ENCODE results near the gene NFIC. TPM values are rescaled to one million over a fixed set of nuclear protein-coding genes. Genes with fewer than 3 reads are reported as not detected.
"Not testable (repeated sequence)": the region's sequence is repeated elsewhere in the genome, so short reads cannot be mapped to it uniquely, and the experiment has no call there.

NFIC gene
- polyA plus RNA-seq: 10 to 100 TPM; 57.8 to 87.3 (median 81.7) TPM

DNA sequence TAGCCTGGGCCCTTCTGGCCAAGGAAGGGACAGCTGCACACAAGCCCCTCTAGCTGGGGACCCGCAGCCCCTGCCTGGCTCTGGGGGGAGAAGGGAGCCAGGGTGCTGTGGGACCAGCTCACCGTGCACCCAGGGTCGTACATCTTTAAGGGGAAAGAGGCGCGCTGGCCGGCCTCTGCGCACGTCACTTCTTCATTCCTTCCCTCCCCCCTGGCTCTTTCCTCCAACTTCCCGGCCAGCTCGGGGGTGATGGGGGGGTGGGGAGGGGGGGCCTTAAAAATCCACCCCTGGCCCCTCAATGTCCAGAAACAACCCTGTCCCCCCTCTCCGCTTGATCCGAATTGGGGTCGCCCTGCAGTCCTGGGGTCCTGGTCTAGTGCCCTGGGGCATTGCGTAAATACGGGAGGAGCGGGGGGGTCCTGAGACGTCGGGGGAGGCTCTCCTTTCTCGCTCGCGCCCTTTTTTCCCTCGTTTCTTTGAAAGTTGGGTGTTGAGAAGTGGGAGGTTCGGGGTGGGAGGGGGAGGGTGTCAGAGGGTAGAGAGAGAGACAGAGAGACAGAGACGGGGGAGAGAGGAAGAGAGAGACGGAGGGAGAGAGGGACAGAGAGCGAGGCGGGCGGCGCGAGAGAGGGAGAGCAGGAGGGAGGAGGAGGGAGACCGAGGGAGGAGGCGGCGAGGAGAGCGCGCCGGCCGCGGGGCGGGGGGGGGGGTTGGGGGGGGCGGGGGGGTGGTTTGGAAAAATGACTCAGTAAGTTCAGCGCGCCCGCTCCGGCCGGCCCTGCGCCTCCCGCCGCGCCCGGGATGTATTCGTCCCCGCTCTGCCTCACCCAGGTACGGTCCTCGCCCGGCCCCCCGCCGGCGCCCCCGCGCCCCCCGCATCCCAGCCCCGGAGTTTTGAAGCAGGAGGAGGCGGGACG, at the start of gene NFIC:
NFIC (plus strand) TSS at position 748 of the 917 bp plus-strand sequence; CDS start at position 802, 54 bp downstream.
- H3K27ac ChIP-seq (ENCODE audit: low read depth, low read length): peak within 1 kb of the TSS; percentile 70
- 0 to 1% (median 1%) methylated on average over 23 to 50 of the region's 64 CpGs for WGBS, 3 donors

GRCh38 chr19:3316659-3317207, 49.6 kb upstream of the NFIC start:
- WGBS, 3 donors: 79 to 85% (median 81%) methylated on average over 5 of the region's 5 CpGs
- H3K27ac ChIP-seq (ENCODE audit: low read depth, low read length): no peak overlapping the region

DNA sequence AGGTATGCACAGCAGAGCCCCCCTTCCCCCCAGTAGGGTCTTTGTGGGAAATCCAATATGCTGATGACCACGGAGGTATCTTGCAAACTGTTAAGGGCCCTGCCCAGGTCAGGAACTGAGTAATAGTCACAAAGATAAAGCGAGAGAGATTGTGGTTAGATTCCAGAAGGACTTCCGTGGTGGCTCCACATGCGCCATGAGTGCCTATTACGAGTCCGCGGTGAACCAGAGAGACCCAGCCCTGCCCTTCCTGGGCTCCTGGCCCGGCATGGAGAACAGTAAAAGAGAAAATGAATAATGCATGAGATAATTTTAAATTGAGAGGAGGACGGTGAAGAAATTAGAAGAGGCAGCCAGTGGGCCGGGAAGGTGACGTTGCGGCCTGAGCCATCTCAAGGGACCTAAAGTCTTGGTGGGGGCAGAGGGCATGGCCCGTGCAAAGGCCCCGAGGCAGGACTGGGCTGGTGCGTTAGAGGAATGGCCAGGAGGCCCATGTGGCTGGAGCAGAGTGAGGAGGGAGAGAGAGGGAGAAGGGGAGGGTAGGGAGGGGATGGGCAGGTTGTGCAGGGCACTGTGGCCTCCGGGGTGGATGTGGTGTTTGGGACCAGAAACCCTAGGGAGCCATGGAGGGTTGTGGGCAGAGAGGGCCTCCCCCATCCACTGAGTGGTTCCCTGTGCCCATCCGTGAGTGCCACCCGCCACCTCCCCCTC, 46.6 kb upstream of the NFIC start:
- no peak overlapping the region for H3K27ac ChIP-seq (ENCODE audit: low read depth, low read length)
- 44 to 58% (median 50%) methylated on average over 17 to 18 of the region's 18 CpGs for WGBS, 3 donors

DNA sequence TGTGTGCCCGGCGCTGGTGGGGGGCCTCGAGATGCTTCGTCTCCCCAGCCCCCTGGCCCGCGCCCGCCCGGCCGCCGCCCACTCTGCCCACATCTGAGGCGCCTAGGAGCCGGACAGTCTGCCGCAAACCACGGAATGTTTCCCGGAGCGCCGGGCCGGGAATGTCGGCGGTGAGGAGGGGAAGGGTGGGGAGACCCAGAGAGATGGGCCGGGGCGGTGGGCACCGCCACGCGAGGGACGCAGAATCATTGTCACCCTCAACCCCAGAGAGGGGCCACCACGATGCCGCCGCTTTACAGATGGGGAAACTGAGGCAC, 46.1 kb upstream of the NFIC start:
- WGBS, 3 donors: 52 to 61% (median 61%) methylated on average over 26 to 29 of the region's 29 CpGs
- no peak overlapping the region for H3K27ac ChIP-seq (ENCODE audit: low read depth, low read length)

GRCh38 chr19:3320853-3321252, 45.5 kb upstream of the NFIC start:
- no peak overlapping the region for H3K27ac ChIP-seq (ENCODE audit: low read depth, low read length)
- WGBS, 3 donors: 45 to 64% (median 53%) methylated on average over 8 of the region's 8 CpGs

- 56 to 62% (median 62%) methylated on average over 6 of the region's 6 CpGs for WGBS, 3 donors
These were observed 44.7 kb upstream of the NFIC start for GRCh38 chr19:3321696-3322095.

DNA sequence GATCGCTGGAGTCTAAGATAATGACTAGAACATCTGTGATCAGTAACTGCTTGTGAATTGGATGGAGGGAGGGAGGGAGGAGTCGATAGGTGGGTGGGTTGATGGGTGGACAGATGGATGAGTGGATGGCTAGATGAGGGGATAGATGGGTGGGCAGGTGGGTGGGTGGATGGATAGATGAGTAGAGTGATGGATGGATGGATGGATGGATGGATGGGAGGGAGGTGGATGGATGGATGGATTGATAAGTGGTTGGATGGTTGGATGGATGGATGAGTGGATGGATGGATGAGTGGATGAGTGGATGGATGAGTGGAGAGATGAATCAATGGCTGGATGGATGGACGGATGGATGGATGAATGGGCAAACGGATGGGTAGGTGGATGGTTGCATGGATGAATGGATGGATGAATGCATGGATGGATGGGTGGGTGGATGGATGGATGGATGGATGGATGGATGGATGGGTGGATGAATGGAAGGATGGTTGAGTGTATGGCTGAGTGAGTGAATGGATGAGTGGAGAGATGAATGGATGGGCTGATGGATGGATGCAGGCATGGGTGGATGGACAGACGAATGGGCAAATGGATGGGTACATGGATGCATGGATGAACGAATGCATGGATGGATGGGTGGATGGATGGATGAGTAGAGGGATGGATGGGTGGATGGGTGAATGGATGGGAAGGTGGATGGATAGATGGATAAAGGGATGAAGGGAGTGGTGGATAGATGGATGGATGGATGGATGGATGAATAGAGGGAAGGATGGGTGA, 44.0 kb upstream of the NFIC start:
- 74 to 86% (median 84%) methylated on average over 6 of the region's 6 CpGs for WGBS, 3 donors
- no peak overlapping the region for H3K27ac ChIP-seq (ENCODE audit: low read depth, low read length)

More at GRCh38 chr19:3321696-3322095, 44.7 kb upstream of the NFIC start:
- no peak overlapping the region for H3K27ac ChIP-seq (ENCODE audit: low read depth, low read length)

GRCh38 chr19:3323026-3323425, 43.4 kb upstream of the NFIC start:
- H3K27ac ChIP-seq (ENCODE audit: low read depth, low read length): no peak overlapping the region
- 17 to 52% (median 42%) methylated on average over 1 to 2 of the region's 2 CpGs for WGBS, 3 donors

- 53 to 55% methylated on average over 2 of the region's 2 CpGs; no CpG with 5 or more reads in 1 of the 3 donors for WGBS, 3 donors
- H3K27ac ChIP-seq (ENCODE audit: low read depth, low read length): no peak overlapping the region
These were observed 42.7 kb upstream of the NFIC start for GRCh38 chr19:3323658-3324057.

- H3K27ac ChIP-seq (ENCODE audit: low read depth, low read length): no peak overlapping the region
- 39 to 49% (median 46%) methylated on average over 5 of the region's 5 CpGs for WGBS, 3 donors
These were observed 42.0 kb upstream of the NFIC start for GRCh38 chr19:3324405-3324856.

DNA sequence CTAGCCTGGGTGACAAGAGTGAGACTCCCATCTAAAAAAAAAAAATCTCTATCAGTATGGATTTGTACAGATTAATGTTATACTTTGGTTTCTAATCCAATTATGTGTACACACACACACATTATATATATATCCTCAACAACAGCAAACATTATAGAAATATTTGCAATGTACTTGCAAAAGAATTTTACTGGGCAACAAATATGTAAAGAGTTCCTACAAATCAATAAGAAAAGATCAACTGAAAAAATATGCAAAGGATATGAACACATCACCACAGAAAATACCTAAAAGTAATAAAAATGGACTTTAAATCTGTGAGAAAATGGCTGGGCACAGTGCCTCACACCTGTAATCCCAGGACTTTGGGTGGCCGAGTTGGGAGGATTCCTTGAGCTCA, 40.9 kb upstream of the NFIC start:
- WGBS, 3 donors: 80 to 95% (median 91%) methylated on average over 1 of the region's 1 CpG
- H3K27ac ChIP-seq (ENCODE audit: low read depth, low read length): no peak overlapping the region

- no peak overlapping the region for H3K27ac ChIP-seq (ENCODE audit: low read depth, low read length)
- 96 to 98% (median 97%) methylated on average over 3 of the region's 3 CpGs for WGBS, 3 donors
These were observed 37.6 kb upstream of the NFIC start for GRCh38 chr19:3328743-3329142.

DNA sequence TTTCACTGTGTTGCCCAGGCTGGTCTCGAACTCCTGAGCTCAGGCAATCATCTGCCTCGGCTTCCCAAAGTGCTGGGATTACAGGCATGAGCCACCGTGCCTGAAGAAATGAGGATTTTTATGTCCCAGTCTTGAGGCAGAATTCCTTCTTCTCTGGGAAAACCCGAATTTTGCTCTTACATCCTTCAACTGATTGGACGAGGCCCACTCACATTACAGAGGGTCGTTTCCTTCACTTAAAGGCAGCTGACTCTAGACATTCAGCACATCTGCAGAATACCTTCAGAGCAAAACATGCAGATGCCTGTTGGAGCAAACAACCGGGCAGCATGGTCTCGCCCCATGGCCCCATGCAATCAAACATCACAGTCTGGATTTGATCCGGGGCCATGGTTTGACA, 36.3 kb upstream of the NFIC start:
- H3K27ac ChIP-seq (ENCODE audit: low read depth, low read length): no peak overlapping the region
- WGBS, 3 donors: 88 to 94% (median 92%) methylated on average over 9 of the region's 9 CpGs

DNA sequence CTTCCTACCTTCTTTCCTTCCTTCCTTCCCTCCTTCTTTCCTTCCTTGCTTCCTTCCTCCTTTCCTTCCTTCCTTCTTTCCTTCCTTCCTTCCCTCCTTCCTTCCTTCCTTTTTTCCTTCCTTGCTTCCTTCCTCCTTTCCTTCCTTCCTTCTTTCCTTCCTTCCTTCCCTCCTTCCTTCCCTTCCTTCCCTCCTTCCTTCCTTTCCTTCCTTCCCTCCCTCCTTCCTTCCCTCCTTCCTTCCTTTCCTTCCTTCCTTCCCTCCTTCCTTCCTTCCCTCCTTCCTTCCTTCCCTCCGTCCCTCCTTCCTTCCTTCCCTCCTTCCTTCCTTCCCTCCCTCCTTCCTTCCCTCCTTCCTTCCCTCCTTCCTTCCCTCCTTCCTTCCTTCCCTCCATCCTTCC, 34.2 kb upstream of the NFIC start:
- 71 to 82% (median 76%) methylated on average over 1 of the region's 1 CpG for WGBS, 3 donors
- H3K27ac ChIP-seq (ENCODE audit: low read depth, low read length): not testable (repeated sequence)

GRCh38 chr19:3333020-3333583, 33.3 kb upstream of the NFIC start:
- no peak overlapping the region for H3K27ac ChIP-seq (ENCODE audit: low read depth, low read length)
- 72 to 80% (median 77%) methylated on average over 4 of the region's 4 CpGs for WGBS, 3 donors

- 80 to 90% (median 88%) methylated on average over 8 of the region's 8 CpGs for WGBS, 3 donors
- H3K27ac ChIP-seq (ENCODE audit: low read depth, low read length): no peak overlapping the region
These were observed 32.7 kb upstream of the NFIC start for GRCh38 chr19:3333662-3334061.

GRCh38 chr19:3334749-3335430, 31.5 kb upstream of the NFIC start:
- WGBS, 3 donors: 65 to 83% (median 80%) methylated on average over 8 of the region's 8 CpGs
- H3K27ac ChIP-seq (ENCODE audit: low read depth, low read length): not testable (repeated sequence)
